SU-DHL-6 (cell line): ENCODE results near the gene KLF13.

Experiments used
- EZH2phosphoT487 ChIP-seq: fragments of 200-600 bp; sonication (generic), shearing (Covaris generic); conservative IDR thresholded peaks from 2 replicates; pipeline ENCODE4 v1.6.1; 2018; ENCODE audit warnings: mild to moderate bottlenecking, antibody characterized with exemption, low read length, moderate library complexity, mixed read lengths
- TF ChIP-seq, protein P1 (sequence below): fragments of 200-600 bp; sonication (generic); IDR thresholded peaks from one replicate; pipeline ENCODE4 v1.5.1; 2017; ENCODE audit warnings: antibody characterized with exemption, mild to moderate bottlenecking, low read length, moderate library complexity; ENCODE audit not compliant: insufficient read depth, poor library complexity, severe bottlenecking

DNA sequence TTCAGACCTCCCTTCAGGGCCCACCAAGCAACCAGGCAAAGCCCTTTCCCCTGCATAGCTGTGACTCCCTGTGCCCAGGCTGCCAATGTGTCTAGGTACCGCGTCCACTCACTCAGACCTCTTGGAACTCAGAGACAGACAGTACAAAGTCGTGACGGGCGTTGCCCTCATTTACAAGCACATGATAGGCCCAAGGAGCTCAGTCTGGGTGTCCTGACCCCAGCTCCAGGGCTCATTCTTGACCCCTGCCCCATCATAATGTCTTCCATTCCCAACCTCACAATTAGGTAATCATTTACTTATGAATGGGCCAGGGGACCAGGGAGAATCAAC is 56.0 kb downstream of the KLF13 start:
- TF ChIP-seq, protein P1, sequence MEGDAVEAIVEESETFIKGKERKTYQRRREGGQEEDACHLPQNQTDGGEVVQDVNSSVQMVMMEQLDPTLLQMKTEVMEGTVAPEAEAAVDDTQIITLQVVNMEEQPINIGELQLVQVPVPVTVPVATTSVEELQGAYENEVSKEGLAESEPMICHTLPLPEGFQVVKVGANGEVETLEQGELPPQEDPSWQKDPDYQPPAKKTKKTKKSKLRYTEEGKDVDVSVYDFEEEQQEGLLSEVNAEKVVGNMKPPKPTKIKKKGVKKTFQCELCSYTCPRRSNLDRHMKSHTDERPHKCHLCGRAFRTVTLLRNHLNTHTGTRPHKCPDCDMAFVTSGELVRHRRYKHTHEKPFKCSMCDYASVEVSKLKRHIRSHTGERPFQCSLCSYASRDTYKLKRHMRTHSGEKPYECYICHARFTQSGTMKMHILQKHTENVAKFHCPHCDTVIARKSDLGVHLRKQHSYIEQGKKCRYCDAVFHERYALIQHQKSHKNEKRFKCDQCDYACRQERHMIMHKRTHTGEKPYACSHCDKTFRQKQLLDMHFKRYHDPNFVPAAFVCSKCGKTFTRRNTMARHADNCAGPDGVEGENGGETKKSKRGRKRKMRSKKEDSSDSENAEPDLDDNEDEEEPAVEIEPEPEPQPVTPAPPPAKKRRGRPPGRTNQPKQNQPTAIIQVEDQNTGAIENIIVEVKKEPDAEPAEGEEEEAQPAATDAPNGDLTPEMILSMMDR = no peak
- no peak for TF ChIP-seq EZH2phosphoT487
